H9 (cell line): Measurements from ENCODE around the gene UGT1A6. TPM values are rescaled to one million over a fixed set of nuclear protein-coding genes. Genes with fewer than 3 reads are reported as not detected.

ENCODE experiments used
- DNase-seq: peaks from one replicate; pipeline ENCODE4 v3.0.0-alpha.2; 2017
- H2AFZ ChIP-seq: one replicate; pipeline ENCODE4 v1.6.1; 2013; ENCODE audit warnings: mild to moderate bottlenecking, low read length, control low read depth, moderate library complexity
- H2AK5ac ChIP-seq: 2 replicates; pipeline ENCODE4 v1.6.1; 2013; ENCODE audit warnings: low read length, control low read depth, mixed read lengths; ENCODE audit not compliant: insufficient read length
- H2BK120ac ChIP-seq: one replicate; pipeline ENCODE4 v1.6.1; 2013; ENCODE audit warnings: low read depth, mild to moderate bottlenecking, low read length, control low read depth, inconsistent platforms; ENCODE audit not compliant: poor library complexity, severe bottlenecking
- H2BK12ac ChIP-seq: 2 replicates; pipeline ENCODE4 v1.6.1; 2013; ENCODE audit warnings: low read length, control low read depth, mixed read lengths, low read depth; ENCODE audit not compliant: insufficient read length
- H2BK15ac ChIP-seq: 2 replicates; pipeline ENCODE4 v1.6.1; 2013; ENCODE audit warnings: low read depth, low read length, control low read depth
- H2BK20ac ChIP-seq: one replicate; pipeline ENCODE4 v1.6.1; 2013; ENCODE audit warnings: low read depth, mild to moderate bottlenecking, low read length, control low read depth, inconsistent platforms; ENCODE audit not compliant: poor library complexity, severe bottlenecking
- H2BK5ac ChIP-seq: 2 replicates; pipeline ENCODE4 v1.6.1; 2013; ENCODE audit warnings: low read length, control low read depth, mixed read lengths; ENCODE audit not compliant: insufficient read length
- H3K14ac ChIP-seq: 2 replicates; pipeline ENCODE4 v1.6.1; 2013; ENCODE audit warnings: low read length, control low read depth; ENCODE audit not compliant: insufficient read depth
- H3K18ac ChIP-seq: 2 replicates; pipeline ENCODE4 v1.6.1; 2013; ENCODE audit warnings: low read depth, mild to moderate bottlenecking, mixed read lengths, low read length, control low read depth; ENCODE audit not compliant: insufficient read length
- H3K23ac ChIP-seq: 2 replicates; pipeline ENCODE4 v1.6.1; 2013; ENCODE audit warnings: low read length, control low read depth, mixed read lengths, low read depth; ENCODE audit not compliant: insufficient read length
- H3K23me2 ChIP-seq: 2 replicates; pipeline ENCODE4 v1.6.1; 2013; ENCODE audit warnings: low read depth, mild to moderate bottlenecking, mixed read lengths, low read length, control low read depth; ENCODE audit not compliant: insufficient read length, poor library complexity, severe bottlenecking
- H3K27ac ChIP-seq: 2 replicates; pipeline ENCODE4 v1.5.1; 2013; ENCODE audit warnings: low read length, control low read depth, mixed read lengths, low read depth; ENCODE audit not compliant: insufficient read length
- H3K27me3 ChIP-seq: 2 replicates; pipeline ENCODE4 v1.6.1; 2013; ENCODE audit warnings: low read length, control low read depth, inconsistent platforms; ENCODE audit not compliant: insufficient read depth
- H3K4ac ChIP-seq: 2 replicates; pipeline ENCODE4 v1.6.1; 2013; ENCODE audit warnings: low read depth, mild to moderate bottlenecking, control low read depth, inconsistent platforms, low read length, moderate library complexity
- H3K4me1 ChIP-seq: 2 replicates; pipeline ENCODE4 v1.6.1; 2013; ENCODE audit warnings: low read length, control low read depth, inconsistent platforms; ENCODE audit not compliant: insufficient read depth
- H3K4me2 ChIP-seq: 2 replicates; pipeline ENCODE4 v1.6.1; 2013; ENCODE audit warnings: low read length, control low read depth, mixed read lengths; ENCODE audit not compliant: insufficient read length, insufficient read depth
- H3K56ac ChIP-seq: 2 replicates; pipeline ENCODE4 v1.6.1; 2013; ENCODE audit warnings: low read depth, mild to moderate bottlenecking, mixed read lengths, low read length, control low read depth; ENCODE audit not compliant: insufficient read length
- H3K79me1 ChIP-seq: 2 replicates; pipeline ENCODE4 v1.6.1; 2013; ENCODE audit warnings: low read depth, mild to moderate bottlenecking, moderate library complexity, low read length, control low read depth, inconsistent platforms; ENCODE audit not compliant: insufficient read depth, poor library complexity, severe bottlenecking
- H3K79me2 ChIP-seq: 2 replicates; pipeline ENCODE4 v1.6.1; 2013; ENCODE audit warnings: low read length, control low read depth, inconsistent platforms; ENCODE audit not compliant: insufficient read depth
- H3K9ac ChIP-seq: 2 replicates; pipeline ENCODE4 v1.6.1; 2013; ENCODE audit warnings: low read length, control low read depth, mixed read lengths; ENCODE audit not compliant: insufficient read length; ENCODE audit errors: extremely low read depth
- H3K9me3 ChIP-seq: one replicate; pipeline ENCODE4 v1.6.1; 2013; ENCODE audit warnings: low read depth, low read length, inconsistent platforms; ENCODE audit not compliant: control insufficient read depth
- H3T11ph ChIP-seq: one replicate; pipeline ENCODE4 v1.6.1; 2013; ENCODE audit warnings: mild to moderate bottlenecking, low read length, control low read depth, inconsistent platforms
- H4K20me1 ChIP-seq: one replicate; pipeline ENCODE4 v1.6.1; 2013; ENCODE audit not compliant: control insufficient read depth, insufficient read length, insufficient read depth
- H4K5ac ChIP-seq: 2 replicates; pipeline ENCODE4 v1.6.1; 2013; ENCODE audit warnings: low read depth, mild to moderate bottlenecking, mixed read lengths, low read length, control low read depth; ENCODE audit not compliant: insufficient read length
- H4K8ac ChIP-seq: replicated peaks from 2 replicates; pipeline ENCODE4 v1.6.1; 2013; ENCODE audit warnings: low read length, control low read depth, mixed read lengths, low read depth; ENCODE audit not compliant: insufficient read length
- H4K91ac ChIP-seq: 2 replicates; pipeline ENCODE4 v1.6.1; 2013; ENCODE audit warnings: low read depth, mild to moderate bottlenecking, moderate library complexity, mixed read lengths, low read length, control low read depth; ENCODE audit not compliant: insufficient read length
- H3K27ac Mint-ChIP-seq, 3 experiments: 2 replicates in 2 of 3; 3 replicates in 1 of 3; pipeline ENCODE4 v1.8.0; 2020 to 2021; ENCODE audit warnings: mixed read lengths in 3 of 3, mild to moderate bottlenecking in 1 of 3, moderate library complexity in 1 of 3
- H3K27me3 Mint-ChIP-seq: 2 replicates; pipeline ENCODE4 v1.8.0; 2021; ENCODE audit warnings: low read depth, mild to moderate bottlenecking, moderate library complexity, mixed read lengths
- H3K36me3 Mint-ChIP-seq, 3 experiments: 2 replicates in 2 of 3; 3 replicates in 1 of 3; pipeline ENCODE4 v1.8.0; 2020 to 2021; ENCODE audit warnings: low read depth in 3 of 3, mixed read lengths in 3 of 3; ENCODE audit not compliant: insufficient read depth in 1 of 3
- H3K4me1 Mint-ChIP-seq, 2 experiments: 2 replicates each; pipeline ENCODE4 v1.8.0; 2020; ENCODE audit warnings: mixed read lengths in 2 of 2
- H3K4me3 Mint-ChIP-seq, 2 experiments: 2 replicates in 1 of 2; 3 replicates in 1 of 2; pipeline ENCODE4 v1.8.0; 2020 to 2021; ENCODE audit warnings: mild to moderate bottlenecking in 2 of 2, mixed read lengths in 2 of 2, moderate library complexity in 1 of 2
- H3K9me3 Mint-ChIP-seq, 2 experiments: 2 replicates in 1 of 2; 3 replicates in 1 of 2; pipeline ENCODE4 v1.8.0; 2020; ENCODE audit warnings: mild to moderate bottlenecking in 2 of 2, mixed read lengths in 2 of 2, moderate library complexity in 1 of 2
- CTCF ChIP-seq: fragments of 200-600 bp; sonication (generic); conservative IDR thresholded peaks from 3 replicates; pipeline ENCODE4 v1.8.0; 2021; ENCODE audit warnings: antibody characterized with exemption, mild to moderate bottlenecking
- WGBS: extraction: QIAGEN DNeasy Blood & Tissue Kit; methylation state at CpG from one replicate; pipeline ENCODE4 v1.1.7; 2013; ENCODE audit warnings: missing lambda C conversion rate, low lambda C conversion rate, mixed read lengths; ENCODE audit not compliant: insufficient read length; ENCODE audit errors: extremely low coverage; 5-methylcytosine and 5-hydroxymethylcytosine counted together
- total RNA-seq: library from RNA; stranded (reverse); gene quantifications from 2 replicates; pipeline ENCODE4 v1.2.1, GENCODE V29; 2021

The UGT1A6 gene
- total RNA-seq, 1 experiment from 2014 or later: not detected

GRCh38 chr2:233706720-233707119, 14.0 kb downstream of the UGT1A6 start:
- Histone ChIP-seq H3K4ac (no peak overlapping the region), H3T11ph (no peak overlapping the region), H2AK5ac (no peak overlapping the region), H3K79me2 (no peaks in the 10 kb centered on the region), H3K56ac (no peak overlapping the region), H3K9me3 (no peaks in the 10 kb centered on the region), H3K27me3 (no peaks in the 10 kb centered on the region), H2BK20ac (no peak overlapping the region), H4K5ac (no peak overlapping the region), H3K23ac (no peak overlapping the region), H4K91ac (no peak overlapping the region), H3K4me2 (no peak overlapping the region), H4K20me1 (no peaks in the 10 kb centered on the region), H4K8ac (no peak overlapping the region), H2BK5ac (no peak overlapping the region), H3K14ac (no peak overlapping the region), H2BK120ac (no peak overlapping the region), H3K4me1 (no peaks in the 10 kb centered on the region), H2AFZ (no peak overlapping the region), H3K18ac (no peak overlapping the region), H3K9ac (no peak overlapping the region), H2BK15ac (no peak overlapping the region), H2BK12ac (no peak overlapping the region), H3K23me2 (peaks cover 5% of the 10 kb centered on the region), H3K27ac (no peak overlapping the region), H3K79me1 (no peaks in the 10 kb centered on the region)
- peaks cover 2% of the 10 kb centered on the region; the same call in 1 of the 2 replicates for H3K27me3 Mint-ChIP-seq
- peaks cover 7% of the 10 kb centered on the region in 2 experiments for H3K4me1 Mint-ChIP-seq
- no peak overlapping the region for H3K27ac Mint-ChIP-seq
- no peak overlapping the region for H3K4me3 Mint-ChIP-seq
- no CpG with 5 or more reads among the region's 1 CpG for WGBS
- no peak for TF ChIP-seq CTCF
- H3K9me3 Mint-ChIP-seq: peaks cover 4% of the 10 kb centered on the region in 2 experiments; a peak in 3 of 5 replicates
- DNase-seq: no peak
- H3K36me3 Mint-ChIP-seq: peaks cover 0 to 6% (median 0%) of the 10 kb centered on the region in 3 experiments; a peak in 2 of 7 replicates
